HG02798 (cell line): ENCODE data around the gene CDH5.

Experiments
- ATAC-seq: cut with Tn5 transposase; IDR thresholded peaks from one replicate; pipeline ENCODE4 v1.9.1; 2021; ENCODE audit warnings: mild to moderate bottlenecking; ENCODE audit not compliant: unreplicated experiment, poor library complexity

Gene CDH5

GRCh38 chr16:66388350-66389139 is 22.1 kb downstream of the CDH5 start:
- no peak for ATAC-seq

- ATAC-seq = no peak
These were observed 23.0 kb downstream of the CDH5 start for GRCh38 chr16:66389256-66390176.

GRCh38 chr16:66390346-66391108 is 24.0 kb downstream of the CDH5 start:
- ATAC-seq = no peak

- no peak for ATAC-seq
These were observed 25.5 kb downstream of the CDH5 start for GRCh38 chr16:66391726-66392670.

- ATAC-seq = no peak
These were observed 29.5 kb downstream of the CDH5 start for GRCh38 chr16:66395806-66396555.

GRCh38 chr16:66397736-66398433 is 31.4 kb downstream of the CDH5 start:
- no peak for ATAC-seq

GRCh38 chr16:66399031-66399430 is 32.5 kb downstream of the CDH5 start:
- ATAC-seq = no peak

GRCh38 chr16:66399930-66400329 is 33.4 kb downstream of the CDH5 start:
- ATAC-seq = no peak

- no peak for ATAC-seq
These were observed 34.3 kb downstream of the CDH5 start for GRCh38 chr16:66400503-66401380.

- ATAC-seq = no peak
These were observed 35.1 kb downstream of the CDH5 start for GRCh38 chr16:66401610-66402009.

- no peak for ATAC-seq
These were observed 35.7 kb downstream of the CDH5 start for GRCh38 chr16:66402166-66402565.

- ATAC-seq = no peak
These were observed 36.2 kb downstream of the CDH5 start for GRCh38 chr16:66402591-66403230.

GRCh38 chr16:66403531-66404145 is 37.1 kb downstream of the CDH5 start:
- ATAC-seq = no peak

- ATAC-seq = no peak
These were observed 38.7 kb downstream of the CDH5 start for GRCh38 chr16:66405057-66405783.

- peak; percentile 88 for ATAC-seq
These were observed 40.2 kb downstream of the CDH5 start for GRCh38 chr16:66406534-66407221.
